GM08714 (cell line): ENCODE measurements around the gene ELOVL2.
"Not testable (repeated sequence)": the region's sequence is repeated elsewhere in the genome, so short reads cannot be mapped to it uniquely, and the experiment has no call there.

Experiments used
- H3K4me3 ChIP-seq: fragments of 200-500 bp; sonication (Bioruptor generic); 2 replicates; pipeline ENCODE4 v1.5.1; 2014; ENCODE audit warnings: mild to moderate bottlenecking, low read length, inconsistent platforms
- ZNF274 ChIP-seq: IDR thresholded peaks from 2 replicates; pipeline ENCODE4 v1.6.1; 2012; ENCODE audit warnings: mild to moderate bottlenecking, low read depth, low read length

ELOVL2 gene

DNA sequence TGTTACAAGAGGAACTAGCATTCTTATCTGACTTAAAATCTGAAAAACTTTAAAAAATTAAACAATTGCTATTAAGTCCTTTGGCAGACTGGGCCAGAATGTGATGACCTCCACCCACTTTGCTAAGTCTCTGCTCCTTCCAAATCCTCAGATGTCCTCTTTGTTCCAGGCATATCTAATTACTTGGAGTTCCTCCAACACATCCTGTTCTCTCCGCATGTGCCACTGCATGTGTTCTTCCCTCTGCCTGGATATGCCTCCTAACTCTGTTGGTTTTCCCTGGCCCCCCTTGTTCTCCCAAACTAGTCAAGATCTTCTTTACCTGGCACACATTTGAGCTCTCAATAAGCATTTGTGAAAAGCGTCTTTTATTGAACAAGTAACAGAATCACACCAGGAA, 23.1 kb downstream of the ELOVL2 start:
- no peak for TF ChIP-seq ZNF274
- H3K4me3 ChIP-seq: no peak overlapping the region

DNA sequence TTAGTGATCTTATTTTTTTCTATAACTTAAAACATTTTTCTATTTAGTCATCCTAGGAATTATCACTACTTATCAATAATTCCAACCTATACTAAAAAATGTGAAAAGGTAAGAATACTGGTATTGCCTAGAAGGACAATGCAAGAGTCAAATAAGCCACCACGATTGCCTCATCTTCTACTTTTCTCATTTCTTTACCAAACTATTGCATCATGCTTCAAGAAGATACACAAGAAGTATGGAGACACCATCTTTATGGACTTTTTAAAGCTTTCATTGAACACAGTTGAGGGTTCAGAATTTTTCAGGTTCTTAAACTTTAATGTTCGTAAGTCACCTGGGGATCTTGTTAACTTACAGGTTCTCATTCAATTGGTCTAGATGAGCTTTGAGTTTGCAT, 25.9 kb downstream of the ELOVL2 start:
- no peak for TF ChIP-seq ZNF274
- no peak overlapping the region for H3K4me3 ChIP-seq

- no peak for TF ChIP-seq ZNF274
- no peak overlapping the region for H3K4me3 ChIP-seq
Observed at GRCh38 chr6:11017090-11017489, 27.0 kb downstream of the ELOVL2 start.

DNA sequence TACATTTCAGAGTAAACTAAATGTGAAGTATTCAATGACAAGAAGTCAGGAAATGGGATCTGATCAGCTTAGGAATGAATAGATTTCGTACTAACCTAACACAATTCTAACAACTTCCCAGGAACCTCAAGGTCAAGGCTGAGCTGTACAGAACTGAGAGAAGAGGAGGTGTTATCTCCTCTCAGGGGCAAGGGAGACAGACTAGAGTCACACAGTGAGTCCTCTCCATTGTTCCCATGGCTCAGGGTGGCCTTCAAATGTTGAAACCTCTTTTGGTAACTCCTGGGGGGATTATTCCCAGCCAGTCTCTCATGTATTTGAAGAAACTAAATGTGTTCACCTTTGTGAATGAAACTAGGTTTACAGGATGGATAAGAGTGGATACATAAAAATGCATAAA, 27.7 kb downstream of the ELOVL2 start:
- no peak for TF ChIP-seq ZNF274
- H3K4me3 ChIP-seq: no peak overlapping the region

GRCh38 chr6:11015102-11015501, 29.0 kb downstream of the ELOVL2 start:
- H3K4me3 ChIP-seq: no peak overlapping the region
- no peak for TF ChIP-seq ZNF274

GRCh38 chr6:11013721-11014070, 30.4 kb downstream of the ELOVL2 start:
- no peak for TF ChIP-seq ZNF274
- no peak overlapping the region for H3K4me3 ChIP-seq

GRCh38 chr6:11012976-11013720, 31.0 kb downstream of the ELOVL2 start:
- TF ChIP-seq ZNF274: no peak
- H3K4me3 ChIP-seq: no peak overlapping the region

DNA sequence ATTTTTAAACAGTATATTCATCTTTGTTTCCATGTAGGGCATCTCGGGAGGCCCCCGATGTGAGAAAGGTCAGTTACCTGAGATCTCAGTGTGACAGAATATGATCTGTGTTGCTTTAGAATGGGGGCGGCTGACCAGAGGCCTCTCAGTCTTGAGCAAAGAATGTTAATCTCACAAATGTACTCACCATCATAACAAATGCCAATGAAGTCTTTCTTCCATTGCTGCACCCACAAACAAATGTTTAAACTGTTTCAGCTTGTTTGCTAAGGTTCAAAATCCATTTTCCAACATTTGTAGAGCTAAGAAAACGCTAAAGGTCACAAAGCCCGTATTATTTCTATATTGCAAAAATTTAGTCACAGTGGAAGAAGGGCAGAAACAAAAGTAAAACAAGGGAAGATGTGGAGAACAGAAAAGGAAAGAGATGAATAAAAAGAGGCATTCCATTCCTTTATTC, 31.8 kb downstream of the ELOVL2 start:
- no peak overlapping the region for H3K4me3 ChIP-seq
- no peak for TF ChIP-seq ZNF274

- TF ChIP-seq ZNF274: no peak
- H3K4me3 ChIP-seq: no peak overlapping the region
Observed at GRCh38 chr6:11011787-11012234, 32.3 kb downstream of the ELOVL2 start.

- no peak for TF ChIP-seq ZNF274
- H3K4me3 ChIP-seq: peak overlapping the region; percentile 17; the same call in 1 of the 2 replicates
Observed at GRCh38 chr6:11009353-11009752, 34.8 kb downstream of the ELOVL2 start.

- no peak for TF ChIP-seq ZNF274
- H3K4me3 ChIP-seq: no peak overlapping the region; the same call in 1 of the 2 replicates
Observed at GRCh38 chr6:11008821-11009220, 35.3 kb downstream of the ELOVL2 start.

- H3K4me3 ChIP-seq: no peak overlapping the region
- TF ChIP-seq ZNF274: no peak
Observed at GRCh38 chr6:11007715-11008608, 36.1 kb downstream of the ELOVL2 start.

- no peak overlapping the region for H3K4me3 ChIP-seq
Observed at GRCh38 chr6:11006061-11006460, 38.0 kb downstream of the ELOVL2 start.

GRCh38 chr6:11003297-11003696, 40.8 kb downstream of the ELOVL2 start:
- H3K4me3 ChIP-seq: not testable (repeated sequence)

More at GRCh38 chr6:11006061-11006460, 38.0 kb downstream of the ELOVL2 start:
- no peak for TF ChIP-seq ZNF274

DNA sequence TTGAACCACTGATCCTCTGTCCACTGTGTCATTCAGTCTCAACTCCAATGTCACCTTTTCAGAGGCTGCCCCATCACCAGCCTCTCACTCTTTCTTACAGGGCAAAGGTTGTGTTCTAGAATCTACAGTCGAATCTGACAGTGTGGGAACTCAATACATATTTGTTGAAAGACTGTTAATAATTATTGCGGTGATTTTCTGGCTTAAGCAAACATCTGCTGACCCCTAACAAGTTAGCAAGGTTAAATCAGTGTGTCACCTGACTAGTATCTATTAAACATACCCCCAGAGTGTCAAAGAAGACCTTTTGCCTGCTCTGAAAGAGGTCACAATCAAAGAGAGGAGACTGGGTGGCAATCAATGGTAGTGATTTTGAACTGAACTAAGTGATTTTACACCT, 41.9 kb downstream of the ELOVL2 start:
- no peak for TF ChIP-seq ZNF274

GRCh38 chr6:10999994-11000393, 44.1 kb downstream of the ELOVL2 start:
- TF ChIP-seq ZNF274: no peak
- no peak overlapping the region for H3K4me3 ChIP-seq

More for the DNA sequence above, 41.9 kb downstream of the ELOVL2 start:
- no peak overlapping the region for H3K4me3 ChIP-seq
